Uterus (tissue), 4 donors: ENCODE results near the gene RASL10B. TPM values are rescaled to one million over a fixed set of nuclear protein-coding genes. Genes with fewer than 3 reads are reported as not detected.
"Not testable (repeated sequence)": the region's sequence is repeated elsewhere in the genome, so short reads cannot be mapped to it uniquely, and the experiment has no call there.

ENCODE experiments used
- DNase-seq, 2 donors: peaks; one replicate each; pipeline ENCODE4 v3.0.0-alpha.2; 2019 to 2020
- H3K27ac ChIP-seq, 2 donors: fragments of 200-600 bp; sonication (generic); 1 replicate in 1 of 2; 2 replicates in 1 of 2; pipeline ENCODE4 v1.5.1; 2016 to 2018
- H3K27me3 ChIP-seq, 2 donors: fragments of 200-600 bp; sonication (generic); one replicate each; pipeline ENCODE4 v1.5.1; 2018 to 2019; ENCODE audit warnings: control low read depth in 1 of 2
- H3K36me3 ChIP-seq, 2 donors: fragments of 200-600 bp; sonication (generic); one replicate each; pipeline ENCODE4 v1.5.1; 2019; ENCODE audit warnings: control low read depth in 1 of 2
- H3K4me1 ChIP-seq, 2 donors: fragments of 200-600 bp; sonication (generic); one replicate each; pipeline ENCODE4 v1.5.1; 2018 to 2019; ENCODE audit warnings: control low read depth in 1 of 2
- H3K4me3 ChIP-seq, 2 donors: fragments of 200-600 bp; sonication (generic); 1 replicate in 1 of 2; 2 replicates in 1 of 2; pipeline ENCODE4 v1.5.1; 2018 to 2019; ENCODE audit warnings: mild to moderate bottlenecking in 1 of 2
- H3K9me3 ChIP-seq, 2 donors: fragments of 200-600 bp; sonication (generic); one replicate each; pipeline ENCODE4 v1.5.1; 2019; ENCODE audit warnings: control low read depth in 1 of 2
- POLR2A ChIP-seq, 2 donors: fragments of 450-650 bp; IDR thresholded peaks; one replicate each; pipeline ENCODE4 v1.6.1; 2016; ENCODE audit warnings: antibody characterized with exemption in 2 of 2, mild to moderate bottlenecking in 1 of 2, moderate library complexity in 1 of 2
- intact Hi-C: fragments of 100-400 bp; cut with DNase I; formaldehyde crosslinking; loops from one replicate; pipeline ENCODE4 v1.15.1; 2023; ENCODE audit warnings: low total_unique reads
- total RNA-seq, 4 donors: library from RNA; depleted of rRNA in 3 of 4; stranded (reverse); fragments of >200 nt in 3 of 4; gene quantifications; one replicate each; pipeline versions ENCODE4 v1.1.0 to v1.2.4, GENCODE V29; 2014 to 2023
- TF ChIP-seq, protein P1 (sequence below), 4 experiments: fragments of 200-600 bp in 2 of 4; fragments of 450-650 bp in 2 of 4; sonication (generic) in 2 of 4; IDR thresholded peaks; one replicate each; pipeline ENCODE4 v1.5.1; 2016 to 2019; ENCODE audit warnings: antibody characterized with exemption in 4 of 4, mild to moderate bottlenecking in 2 of 4, moderate library complexity in 1 of 4
- donor health status: DM: yes; HTN: yes; CAD: no.

Gene RASL10B
- total RNA-seq, 4 donors from 2014 or later, result 0.77 to 5.6 (median 3.3) TPM

GRCh38 chr17:35750526-35751395 is 19.3 kb downstream of the RASL10B start:
- H3K27me3 ChIP-seq, result peaks cover 5 to 11% of the 10 kb centered on the region in 2 donors
- no peak for DNase-seq
- H3K27ac ChIP-seq, result no peak overlapping the region
- intact Hi-C loops, result loop anchor here (5.0 kb wide), 1 partner anchor 433 kb away; no protein-coding TSS in a partner anchor
- H3K36me3 ChIP-seq, result no peaks in the 10 kb centered on the region
- H3K4me3 ChIP-seq, result no peak overlapping the region
- no peak for TF ChIP-seq POLR2A (IDR thresholded peaks at IDR 0.05)
- TF ChIP-seq, protein P1, sequence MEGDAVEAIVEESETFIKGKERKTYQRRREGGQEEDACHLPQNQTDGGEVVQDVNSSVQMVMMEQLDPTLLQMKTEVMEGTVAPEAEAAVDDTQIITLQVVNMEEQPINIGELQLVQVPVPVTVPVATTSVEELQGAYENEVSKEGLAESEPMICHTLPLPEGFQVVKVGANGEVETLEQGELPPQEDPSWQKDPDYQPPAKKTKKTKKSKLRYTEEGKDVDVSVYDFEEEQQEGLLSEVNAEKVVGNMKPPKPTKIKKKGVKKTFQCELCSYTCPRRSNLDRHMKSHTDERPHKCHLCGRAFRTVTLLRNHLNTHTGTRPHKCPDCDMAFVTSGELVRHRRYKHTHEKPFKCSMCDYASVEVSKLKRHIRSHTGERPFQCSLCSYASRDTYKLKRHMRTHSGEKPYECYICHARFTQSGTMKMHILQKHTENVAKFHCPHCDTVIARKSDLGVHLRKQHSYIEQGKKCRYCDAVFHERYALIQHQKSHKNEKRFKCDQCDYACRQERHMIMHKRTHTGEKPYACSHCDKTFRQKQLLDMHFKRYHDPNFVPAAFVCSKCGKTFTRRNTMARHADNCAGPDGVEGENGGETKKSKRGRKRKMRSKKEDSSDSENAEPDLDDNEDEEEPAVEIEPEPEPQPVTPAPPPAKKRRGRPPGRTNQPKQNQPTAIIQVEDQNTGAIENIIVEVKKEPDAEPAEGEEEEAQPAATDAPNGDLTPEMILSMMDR (IDR thresholded peaks at IDR 0.05), result no peak
- no peaks in the 10 kb centered on the region for H3K9me3 ChIP-seq
- H3K4me1 ChIP-seq, result peaks cover 0 to 4% of the 10 kb centered on the region in 2 donors

DNA sequence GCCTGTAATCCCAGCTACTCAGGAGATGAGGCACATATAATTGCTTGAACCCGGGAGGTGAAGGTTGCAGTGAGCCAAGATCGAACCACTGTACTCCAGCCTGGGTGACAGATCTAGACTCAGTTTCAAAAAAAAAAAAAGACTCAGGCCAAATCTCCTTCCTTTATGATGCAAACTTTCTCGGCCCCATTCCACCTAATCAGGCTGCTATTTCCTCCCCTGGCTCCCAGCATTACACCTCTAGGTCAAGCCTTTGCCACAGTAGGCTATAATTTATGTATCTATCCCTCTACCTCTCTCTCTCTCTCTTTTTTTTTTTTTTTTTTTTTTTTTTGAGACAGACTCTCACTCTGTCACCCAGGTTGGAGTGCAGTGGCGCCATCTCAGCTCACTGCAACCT is 20.1 kb downstream of the RASL10B start:
- H3K9me3 ChIP-seq, H3K27ac ChIP-seq, H3K36me3 ChIP-seq, H3K4me1 ChIP-seq, H3K4me3 ChIP-seq, DNase-seq: not testable (repeated sequence)
- intact Hi-C loops, result loop anchor here (5.0 kb wide), 1 partner anchor 434 kb away; no protein-coding TSS in a partner anchor
- H3K27me3 ChIP-seq, result peaks cover 5 to 11% of the 10 kb centered on the region in 2 donors

GRCh38 chr17:35752471-35752870 is 21.0 kb downstream of the RASL10B start:
- no peak for DNase-seq
- Histone ChIP-seq H3K27me3 (peaks cover 5 to 11% of the 10 kb centered on the region in 2 donors), H3K4me1 (peaks cover 0 to 4% of the 10 kb centered on the region in 2 donors), H3K36me3 (no peaks in the 10 kb centered on the region), H3K27ac (no peak overlapping the region), H3K4me3 (no peak overlapping the region), H3K9me3 (no peaks in the 10 kb centered on the region)
- intact Hi-C loops, result loop anchor here (5.0 kb wide), 1 partner anchor 435 kb away; no protein-coding TSS in a partner anchor
- TF ChIP-seq, protein P1 (IDR thresholded peaks at IDR 0.05), result no peak
- TF ChIP-seq POLR2A (IDR thresholded peaks at IDR 0.05), result no peak

DNA sequence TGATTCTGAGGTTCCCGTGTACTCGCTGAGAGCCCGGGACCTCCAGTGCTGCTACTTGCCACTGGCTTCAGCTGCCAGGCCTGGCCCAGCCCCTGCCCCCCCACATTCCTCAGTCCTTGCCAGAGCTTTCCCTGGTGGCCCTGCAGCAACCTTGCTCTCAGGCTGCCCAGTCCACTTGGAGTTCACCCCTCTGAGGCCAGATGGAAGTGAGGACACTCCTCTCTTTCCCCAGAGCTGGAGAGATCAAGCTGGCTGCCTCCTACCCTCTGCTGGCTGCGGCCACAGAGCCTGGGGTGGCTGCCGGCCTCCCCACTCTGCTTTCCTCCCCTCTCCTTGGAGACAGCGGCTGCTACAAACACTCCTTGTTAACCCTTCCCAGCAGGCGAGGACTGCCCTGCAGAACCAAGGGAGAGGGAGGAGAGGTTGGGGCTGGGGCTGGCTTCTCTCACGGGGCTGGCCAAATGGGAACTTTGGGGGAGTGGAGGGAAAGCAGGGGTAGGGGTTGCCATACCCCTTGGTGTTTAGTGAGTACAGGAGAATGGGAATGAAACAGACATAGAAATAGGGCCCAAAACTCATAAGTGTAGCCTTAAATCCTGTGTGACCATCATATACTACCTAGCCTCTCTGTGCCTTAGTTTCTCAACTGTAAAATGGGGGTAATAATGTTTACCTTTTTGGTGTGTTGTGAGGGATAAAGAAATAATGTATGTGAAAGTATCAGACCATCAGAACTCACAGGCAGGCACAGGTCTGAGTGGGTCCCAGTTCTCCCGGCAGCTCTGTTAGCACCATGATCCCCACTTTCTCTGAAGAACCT is 21.7 kb downstream of the RASL10B start, which contains the start of gene GAS2L2:
Gene GAS2L2 (minus strand): TSS at position 295 of the 820 bp plus-strand sequence. CDS start 389 bp downstream, outside the sequence.
- no peaks in the 10 kb centered on the region for H3K36me3 ChIP-seq
- no peaks in the 10 kb centered on the region for H3K9me3 ChIP-seq
- peaks cover 5 to 11% of the 10 kb centered on the region in 2 donors for H3K27me3 ChIP-seq
- H3K4me1 ChIP-seq, result peaks cover 0 to 4% of the 10 kb centered on the region in 2 donors
- TF ChIP-seq POLR2A (IDR thresholded peaks at IDR 0.05), result no peak
- TF ChIP-seq, protein P1 (IDR thresholded peaks at IDR 0.05), result no peak
- no peak within 1 kb of the TSS for H3K27ac ChIP-seq
- intact Hi-C loops, result loop anchor here (5.0 kb wide), 1 partner anchor 436 kb away; no protein-coding TSS in a partner anchor
- no peak within 1 kb of the TSS for H3K4me3 ChIP-seq
- DNase-seq, result no peak

DNA sequence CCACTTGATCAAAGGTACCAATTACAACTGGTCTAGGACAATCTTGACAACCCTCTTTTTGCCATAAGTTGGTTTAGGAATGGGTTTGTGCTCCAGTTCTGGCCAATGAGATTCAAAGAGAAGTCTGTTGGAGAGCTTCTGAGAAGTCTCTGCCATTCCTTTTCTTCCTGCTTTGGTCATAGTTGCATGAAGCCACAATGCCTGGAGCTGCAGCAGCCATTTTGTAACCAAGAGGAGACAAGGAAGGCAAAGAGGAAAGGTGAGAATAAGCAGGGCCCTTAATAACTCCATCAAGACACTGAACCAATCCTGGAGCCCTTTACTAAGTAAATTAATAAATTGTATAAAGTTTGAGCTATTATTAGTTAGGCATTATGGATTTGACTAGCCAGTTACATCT is 25.8 kb downstream of the RASL10B start:
- DNase-seq, result no peak
- TF ChIP-seq, protein P1 (IDR thresholded peaks at IDR 0.05), result no peak
- TF ChIP-seq POLR2A (IDR thresholded peaks at IDR 0.05), result no peak
- intact Hi-C loops, result no loop called here
- Histone ChIP-seq H3K4me1 (peaks cover 0 to 4% of the 10 kb centered on the region in 2 donors), H3K36me3 (no peaks in the 10 kb centered on the region), H3K9me3 (no peaks in the 10 kb centered on the region), H3K27ac (no peak overlapping the region), H3K27me3 (peaks cover 0 to 2% of the 10 kb centered on the region in 2 donors), H3K4me3 (no peak overlapping the region)
